HUES64 (cell line): Measurements from ENCODE around the gene SMYD1.

Experiments used
- H3K27ac ChIP-seq: 2 replicates; pipeline ENCODE4 v1.7.0; 2013; ENCODE audit warnings: low read depth, low read length, inconsistent platforms
- H3K27me3 ChIP-seq: 2 replicates; pipeline ENCODE4 v1.6.1; 2013; ENCODE audit warnings: mild to moderate bottlenecking, low read length; ENCODE audit not compliant: insufficient read depth
- H3K36me3 ChIP-seq: 2 replicates; pipeline ENCODE4 v1.6.1; 2013; ENCODE audit warnings: mild to moderate bottlenecking, low read length; ENCODE audit not compliant: insufficient read depth
- H3K4me1 ChIP-seq: 2 replicates; pipeline ENCODE4 v1.6.1; 2013; ENCODE audit warnings: mild to moderate bottlenecking, low read length, moderate library complexity; ENCODE audit not compliant: insufficient read depth
- H3K4me3 ChIP-seq: 2 replicates; pipeline ENCODE4 v1.5.1; 2013; ENCODE audit warnings: mild to moderate bottlenecking, low read length, moderate library complexity
- H3K9ac ChIP-seq: 2 replicates; pipeline ENCODE4 v1.6.1; 2013; ENCODE audit warnings: mild to moderate bottlenecking, low read depth, low read length
- H3K9me3 ChIP-seq: 2 replicates; pipeline ENCODE4 v1.6.1; 2013; ENCODE audit warnings: low read depth, low read length; ENCODE audit not compliant: insufficient read depth
- WGBS: fragments of 150-250, 120-280 bp; methylation state at CpG from one replicate; pipeline ENCODE4 v1.1.7; 2013; ENCODE audit warnings: missing lambda C conversion rate; 5-methylcytosine and 5-hydroxymethylcytosine counted together

SMYD1 gene

GRCh38 chr2:88108796-88109195 is 41.2 kb downstream of the SMYD1 start:
- 73% methylated on average over 4 of the region's 4 CpGs for WGBS
- Histone ChIP-seq H3K36me3 (no peaks in the 10 kb centered on the region), H3K27ac (no peak overlapping the region)

DNA sequence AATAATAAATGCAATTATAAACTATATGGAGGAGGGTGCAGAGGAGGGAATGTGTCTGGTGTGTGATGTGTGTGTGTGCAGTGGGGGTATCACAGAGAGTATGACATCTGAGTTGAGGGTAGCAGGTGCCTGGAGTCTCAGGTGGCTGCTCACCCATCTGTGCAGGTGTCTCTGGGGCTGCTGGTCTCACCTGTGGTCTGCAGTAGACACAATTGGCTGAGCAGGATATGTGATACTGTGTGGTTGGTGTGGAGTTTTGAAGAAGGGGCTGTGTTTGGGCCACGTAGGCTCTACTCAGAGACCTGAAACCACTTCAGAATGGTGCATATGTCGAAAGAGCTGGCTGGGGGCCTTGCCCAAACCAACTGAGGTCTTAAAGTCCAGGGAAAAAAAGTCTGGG is 43.2 kb downstream of the SMYD1 start:
- Histone ChIP-seq H3K27me3 (no peaks in the 10 kb centered on the region), H3K4me1 (no peaks in the 10 kb centered on the region), H3K9me3 (peaks cover 10% of the 10 kb centered on the region), H3K9ac (no peak overlapping the region), H3K27ac (no peak overlapping the region), H3K36me3 (no peaks in the 10 kb centered on the region), H3K4me3 (no peak overlapping the region)
- WGBS, result 89% methylated on average over 2 of the region's 2 CpGs

More at GRCh38 chr2:88108796-88109195, 41.2 kb downstream of the SMYD1 start:
- no peaks in the 10 kb centered on the region for H3K27me3 ChIP-seq
- H3K4me3 ChIP-seq, result no peak overlapping the region
- H3K4me1 ChIP-seq, result no peaks in the 10 kb centered on the region
- peaks cover 10% of the 10 kb centered on the region for H3K9me3 ChIP-seq
- no peak overlapping the region for H3K9ac ChIP-seq

DNA sequence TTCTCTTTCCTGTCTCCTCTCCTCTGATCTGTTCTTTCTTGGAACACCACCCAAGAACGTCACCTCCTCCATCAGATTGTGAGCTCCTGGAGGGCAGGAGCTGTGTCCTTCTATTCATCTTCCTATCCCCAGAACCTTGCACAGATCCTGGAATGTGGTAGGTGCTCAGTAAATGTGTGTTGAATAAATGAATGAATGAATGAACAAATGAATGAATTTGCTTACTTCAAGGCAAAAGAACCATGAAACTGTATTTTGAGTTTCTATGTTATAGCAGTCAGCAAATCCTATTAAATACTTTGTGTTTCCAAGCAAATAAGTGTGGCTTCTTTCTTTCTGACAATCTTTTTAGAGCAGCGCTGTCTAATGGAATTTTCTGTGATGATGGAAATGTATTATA is 45.4 kb downstream of the SMYD1 start:
- Histone ChIP-seq H3K4me1 (0 out of 2 replicates have a peak, but pooled peaks cover 3% of the 10 kb centered on the region), H3K9me3 (0 out of 2 replicates have a peak, but pooled peaks cover under 1% of the 10 kb centered on the region), H3K27me3 (no peaks in the 10 kb centered on the region), H3K27ac (no peak overlapping the region), H3K36me3 (no peaks in the 10 kb centered on the region), H3K4me3 (no peak overlapping the region), H3K9ac (no peak overlapping the region)
- WGBS, result 97% methylated on average over 2 of the region's 2 CpGs

DNA sequence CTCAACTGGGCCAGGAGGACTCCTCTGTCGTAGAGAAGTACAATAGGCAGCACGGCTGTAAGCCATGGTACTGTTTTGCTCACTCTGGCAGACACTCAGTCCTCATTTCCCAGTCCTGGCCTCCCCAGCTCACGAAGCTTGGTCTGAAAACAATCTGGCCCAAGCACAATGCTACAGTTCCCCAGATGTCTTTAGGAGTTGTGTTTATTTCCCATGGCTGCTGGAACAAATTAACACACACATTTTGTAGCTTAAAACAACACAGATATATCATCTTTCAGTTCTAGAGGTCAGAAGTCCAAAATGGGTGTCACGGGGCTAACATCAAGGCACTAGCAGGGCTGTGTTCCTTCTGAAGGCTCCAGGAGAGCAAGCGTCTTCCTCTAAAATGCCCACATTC is 47.3 kb downstream of the SMYD1 start:
- Histone ChIP-seq H3K9ac (no peak overlapping the region), H3K27me3 (no peaks in the 10 kb centered on the region), H3K27ac (no peak overlapping the region), H3K9me3 (no peaks in the 10 kb centered on the region), H3K36me3 (no peaks in the 10 kb centered on the region), H3K4me3 (no peak overlapping the region), H3K4me1 (0 out of 2 replicates have a peak, but pooled peaks cover 3% of the 10 kb centered on the region)
- 86% methylated on average over 5 of the region's 5 CpGs for WGBS

GRCh38 chr2:88115825-88116518 is 48.3 kb downstream of the SMYD1 start:
- Histone ChIP-seq H3K27ac (no peak overlapping the region), H3K4me1 (0 out of 2 replicates have a peak, but pooled peaks cover 3% of the 10 kb centered on the region), H3K9me3 (no peaks in the 10 kb centered on the region), H3K27me3 (no peaks in the 10 kb centered on the region), H3K4me3 (no peak overlapping the region), H3K36me3 (no peaks in the 10 kb centered on the region), H3K9ac (no peak overlapping the region)
- 95% methylated on average over 9 of the region's 10 CpGs for WGBS

- Histone ChIP-seq H3K4me1 (0 out of 2 replicates have a peak, but pooled peaks cover 3% of the 10 kb centered on the region), H3K27ac (no peak overlapping the region), H3K9ac (no peak overlapping the region), H3K9me3 (no peaks in the 10 kb centered on the region), H3K36me3 (no peaks in the 10 kb centered on the region), H3K27me3 (no peaks in the 10 kb centered on the region), H3K4me3 (no peak overlapping the region)
- WGBS, result 90% methylated on average over 18 of the region's 18 CpGs
Observed at GRCh38 chr2:88116669-88117432, 49.2 kb downstream of the SMYD1 start.

- H3K36me3 ChIP-seq, result no peaks in the 10 kb centered on the region
- H3K27me3 ChIP-seq, result no peaks in the 10 kb centered on the region
- no peak overlapping the region for H3K9ac ChIP-seq
- no peak overlapping the region for H3K27ac ChIP-seq
- 0 out of 2 replicates have a peak, but pooled peaks cover 3% of the 10 kb centered on the region for H3K4me1 ChIP-seq
- WGBS, result 87% methylated on average over 4 of the region's 4 CpGs
- H3K4me3 ChIP-seq, result no peak overlapping the region
- no peaks in the 10 kb centered on the region for H3K9me3 ChIP-seq
Observed at GRCh38 chr2:88117973-88118372, 50.3 kb downstream of the SMYD1 start.

GRCh38 chr2:88121678-88122077 is 54.1 kb downstream of the SMYD1 start:
- no peaks in the 10 kb centered on the region for H3K36me3 ChIP-seq
- no peaks in the 10 kb centered on the region for H3K4me1 ChIP-seq
- no peaks in the 10 kb centered on the region for H3K27me3 ChIP-seq
- H3K27ac ChIP-seq, result no peak overlapping the region
- no peaks in the 10 kb centered on the region for H3K9me3 ChIP-seq
- no peak overlapping the region for H3K9ac ChIP-seq
- H3K4me3 ChIP-seq, result no peak overlapping the region
- WGBS, result 90% methylated on average over 4 of the region's 4 CpGs

DNA sequence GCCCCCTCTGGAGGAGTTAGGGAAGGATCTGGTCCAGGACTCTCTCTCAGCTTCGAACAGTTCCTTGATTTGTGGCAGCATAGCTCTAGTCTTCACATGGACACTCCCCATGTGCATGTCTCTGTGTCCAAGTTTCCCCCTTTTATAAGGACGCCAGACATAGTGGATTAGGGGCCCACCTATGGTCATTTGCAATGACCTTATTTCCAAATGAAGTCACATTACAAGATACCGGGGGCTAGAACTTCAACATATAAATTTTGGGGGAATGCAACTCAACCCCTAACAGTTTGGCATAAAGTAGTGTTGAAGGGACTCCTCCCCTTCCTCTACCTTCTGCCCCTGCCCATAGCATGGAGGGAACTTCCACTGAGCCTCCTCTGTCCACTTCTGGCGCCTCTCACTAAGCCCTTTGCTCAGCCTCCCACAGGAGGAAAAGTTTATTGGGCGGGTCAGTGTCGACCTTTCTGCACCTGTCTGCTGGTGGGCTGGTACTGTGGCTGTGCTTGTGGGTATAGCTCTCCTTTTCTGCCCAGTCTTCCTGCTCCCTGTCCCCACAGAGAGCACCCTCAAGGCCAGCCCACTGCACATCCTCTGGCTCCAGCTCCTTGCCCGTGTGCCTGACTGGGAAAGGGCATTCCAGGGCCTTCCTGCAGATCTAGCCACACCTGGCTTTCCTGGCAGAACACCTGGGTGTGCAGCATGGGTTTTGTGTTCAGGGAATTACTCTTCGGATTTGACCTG is 54.7 kb downstream of the SMYD1 start:
- Histone ChIP-seq H3K9ac (no peak overlapping the region), H3K4me3 (no peak overlapping the region), H3K36me3 (no peaks in the 10 kb centered on the region), H3K27me3 (no peaks in the 10 kb centered on the region), H3K4me1 (no peaks in the 10 kb centered on the region), H3K27ac (no peak overlapping the region), H3K9me3 (no peaks in the 10 kb centered on the region)
- WGBS, result 89% methylated on average over 8 of the region's 8 CpGs

- WGBS, result 71% methylated on average over 5 of the region's 5 CpGs
- Histone ChIP-seq H3K4me3 (no peak overlapping the region), H3K27me3 (no peaks in the 10 kb centered on the region)
Observed at GRCh38 chr2:88123164-88123974, 55.7 kb downstream of the SMYD1 start.

More at GRCh38 chr2:88123164-88123974, 55.7 kb downstream of the SMYD1 start:
- H3K9ac ChIP-seq, result no peak overlapping the region
- H3K9me3 ChIP-seq, result no peaks in the 10 kb centered on the region
- no peak overlapping the region for H3K27ac ChIP-seq
- H3K4me1 ChIP-seq, result no peaks in the 10 kb centered on the region
- H3K36me3 ChIP-seq, result no peaks in the 10 kb centered on the region
